ENCODE measurements around the gene NPC2. TPM values are rescaled to one million over a fixed set of nuclear protein-coding genes. Genes with fewer than 3 reads are reported as not detected.

The NPC2 gene
- total RNA-seq, 4 donors from 2014 or later, result 271 to 717 (median 546) TPM

DNA sequence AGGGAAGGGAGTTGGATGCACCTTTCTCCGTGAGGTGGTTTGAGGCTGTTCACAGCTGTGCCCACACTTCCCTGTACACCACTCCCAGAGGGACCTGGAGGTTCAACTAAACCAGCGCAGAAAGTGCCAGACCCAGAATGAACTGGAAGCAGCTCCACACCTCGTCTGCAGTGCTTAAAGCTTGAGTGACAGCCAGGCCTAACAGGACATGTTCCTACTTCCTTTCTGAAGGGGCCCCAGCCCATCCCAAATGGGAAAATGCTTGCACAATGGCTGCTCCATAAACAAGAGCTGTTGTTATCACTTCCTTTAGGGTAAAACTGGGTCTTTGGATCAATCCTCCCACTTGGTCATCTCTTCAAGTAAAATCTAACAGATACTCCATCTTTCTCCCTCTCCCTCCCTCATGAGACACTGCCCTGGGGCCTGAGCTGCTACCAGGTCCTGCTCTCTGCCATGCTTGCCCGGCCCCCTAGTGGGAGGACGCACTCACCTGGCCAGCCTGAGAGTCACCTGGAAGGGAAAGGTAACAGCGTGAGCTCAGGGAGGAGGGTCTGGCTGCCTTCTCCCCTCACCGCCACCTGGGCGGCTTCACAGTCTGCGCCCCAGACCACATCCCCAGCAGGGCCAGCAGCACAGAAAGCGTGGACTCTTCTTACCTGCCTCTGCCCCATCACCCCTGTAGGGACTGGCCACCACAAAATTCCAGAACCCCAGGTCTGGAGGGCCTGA is 33.9 kb upstream of the NPC2 start:
- ATAC-seq (ENCODE audit: low FRiP score) (no peak), DNase-seq (ENCODE audit: low spot score) (no peak)
- TF ChIP-seq CTCF (IDR thresholded peaks at IDR 0.05), result no peak

DNA sequence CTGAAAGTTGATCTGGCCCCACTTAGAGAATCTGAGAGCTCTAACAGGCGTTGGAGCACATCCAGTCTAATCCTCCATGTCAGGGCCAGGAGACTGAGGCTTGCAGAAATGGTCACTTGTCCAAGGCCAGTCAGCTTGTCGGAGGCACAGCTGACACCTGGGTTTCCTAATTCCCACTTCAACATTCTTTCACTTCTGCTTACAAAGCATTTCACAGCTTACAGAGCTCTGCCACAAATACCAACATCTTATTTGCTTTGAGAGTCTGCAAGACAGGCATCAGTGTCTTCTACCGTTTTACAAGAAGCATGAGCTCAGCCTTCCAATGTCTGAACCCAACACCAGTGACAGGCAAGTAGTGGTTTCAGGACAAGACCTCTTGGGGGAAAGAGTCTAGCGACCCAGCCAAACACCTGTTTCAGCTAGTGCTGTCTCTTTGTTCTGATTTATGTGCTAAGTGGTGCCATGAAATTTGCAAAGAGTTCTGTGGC is 32.3 kb upstream of the NPC2 start:
- no peak for TF ChIP-seq CTCF (IDR thresholded peaks at IDR 0.05)
- ATAC-seq (ENCODE audit: low FRiP score) (no peak), DNase-seq (ENCODE audit: low spot score) (no peak)

DNA sequence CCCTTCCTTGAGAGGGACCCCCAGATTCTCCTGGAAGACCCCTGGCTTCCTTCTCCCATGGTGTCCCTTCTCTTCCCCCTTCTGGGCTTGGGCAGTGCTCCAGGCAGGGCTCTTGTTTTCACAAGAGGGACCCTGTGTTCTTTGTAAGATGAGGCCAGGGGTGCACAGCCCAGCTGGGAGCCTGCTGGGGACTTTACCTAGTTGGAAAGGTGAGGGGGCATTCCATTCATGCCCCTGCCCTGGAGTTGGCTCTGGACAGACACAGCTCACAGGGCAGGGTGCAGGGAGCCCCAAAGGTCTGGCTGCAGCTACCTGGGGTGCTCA is 31.7 kb upstream of the NPC2 start:
- no peak for ATAC-seq (ENCODE audit: low FRiP score)
- no peak for DNase-seq (ENCODE audit: low spot score)

GRCh38 chr14:74524076-74524811 is 31.1 kb upstream of the NPC2 start:
- peak; percentile 73 for ATAC-seq (ENCODE audit: low FRiP score)
- no peak for DNase-seq (ENCODE audit: low spot score)

More for the DNA sequence above, 31.7 kb upstream of the NPC2 start:
- TF ChIP-seq CTCF (IDR thresholded peaks at IDR 0.05), result no peak

DNA sequence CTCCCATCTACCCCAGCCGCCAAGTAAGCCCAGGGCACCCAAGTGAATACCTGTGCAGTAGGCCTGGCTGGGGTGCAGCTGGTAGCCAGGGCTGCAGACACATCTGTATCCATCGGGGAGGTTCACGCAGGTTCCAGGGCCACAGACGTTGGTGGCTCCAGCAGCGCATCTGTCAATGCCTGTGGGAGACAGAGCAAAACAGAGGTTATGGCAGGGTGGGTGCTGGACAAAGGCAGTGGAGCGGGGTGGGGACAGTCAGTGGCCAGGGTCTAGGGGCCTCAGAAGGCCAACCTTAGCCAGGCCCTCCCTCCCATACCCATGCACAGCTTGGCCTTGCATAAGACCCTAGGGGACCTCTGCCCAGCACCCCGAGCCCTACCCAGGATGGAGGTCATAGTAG is 29.6 kb upstream of the NPC2 start:
- DNase-seq (ENCODE audit: low spot score) (no peak), ATAC-seq (ENCODE audit: low FRiP score) (no peak)
- TF ChIP-seq CTCF (IDR thresholded peaks at IDR 0.05), result no peak

More at GRCh38 chr14:74524076-74524811, 31.1 kb upstream of the NPC2 start:
- TF ChIP-seq CTCF (IDR thresholded peaks at IDR 0.05), result no peak

DNA sequence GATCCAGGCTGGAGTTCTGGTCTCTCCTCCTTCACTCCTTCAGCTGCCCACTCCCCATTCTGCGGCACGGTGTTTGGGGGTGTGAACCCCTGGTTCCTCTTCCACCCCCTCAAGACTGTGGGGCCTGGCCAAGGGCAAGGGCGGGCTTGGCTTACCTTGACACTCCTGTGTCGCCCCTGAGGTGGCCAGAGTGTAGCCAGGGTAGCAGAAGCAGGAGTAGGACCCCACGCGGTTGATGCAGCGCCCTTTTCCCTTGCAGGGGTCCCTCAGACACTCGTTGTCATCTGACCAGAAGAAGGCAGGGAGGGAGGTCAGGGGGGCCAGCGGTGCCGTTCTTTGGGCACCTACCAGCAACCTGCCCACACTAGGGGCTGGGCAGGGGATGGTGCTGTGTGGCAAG is 28.7 kb upstream of the NPC2 start:
- TF ChIP-seq CTCF (IDR thresholded peaks at IDR 0.05), result no peak
- no peak for DNase-seq (ENCODE audit: low spot score)
- ATAC-seq (ENCODE audit: low FRiP score), result no peak
